ENCODE data around the gene ETV3.
A peak's percentile ranks its signal among the peaks of the same experiment; 100 is the strongest.
"Not testable (repeated sequence)": the region's sequence is repeated elsewhere in the genome, so short reads cannot be mapped to it uniquely, and the experiment has no call there.

The ETV3 gene

DNA sequence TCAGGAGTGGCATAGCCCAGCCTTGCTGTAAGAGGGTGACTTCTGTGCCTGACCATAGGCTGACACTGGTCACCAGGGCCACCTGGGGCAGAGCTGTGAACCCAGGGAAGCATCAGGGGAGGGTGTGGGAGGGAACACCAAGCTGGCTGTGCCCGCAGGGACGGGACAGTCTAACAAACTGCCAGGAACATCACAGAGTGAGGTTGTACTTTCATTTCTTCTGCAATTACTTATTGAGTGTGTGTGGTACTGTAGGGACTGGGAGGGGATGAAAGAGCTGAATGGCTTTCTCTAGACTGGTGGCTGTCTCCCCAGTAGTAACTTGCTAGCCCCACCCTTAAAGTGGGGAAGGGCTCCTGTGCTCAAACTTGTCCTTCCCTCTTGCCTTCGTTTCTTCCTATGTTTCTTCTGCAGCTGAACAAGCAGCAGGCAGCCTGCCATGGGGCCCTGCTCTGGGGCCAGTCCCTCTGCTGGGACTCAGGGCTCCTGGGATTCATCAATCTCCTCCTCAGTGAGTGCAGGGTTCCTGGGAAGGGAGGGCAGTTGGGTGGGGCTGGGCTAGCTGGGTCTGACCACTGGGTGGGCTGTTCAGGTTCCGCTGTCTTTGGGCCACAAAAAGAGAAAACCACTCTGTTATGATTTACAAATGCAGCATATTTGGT, 39.7 kb upstream of the ETV3 start:
- no peak overlapping the region for H3K4me3 ChIP-seq (ENCODE audit: low read depth, low read length)
- no peak for DNase-seq (ENCODE audit: low read depth)
- TF ChIP-seq, protein P1, sequence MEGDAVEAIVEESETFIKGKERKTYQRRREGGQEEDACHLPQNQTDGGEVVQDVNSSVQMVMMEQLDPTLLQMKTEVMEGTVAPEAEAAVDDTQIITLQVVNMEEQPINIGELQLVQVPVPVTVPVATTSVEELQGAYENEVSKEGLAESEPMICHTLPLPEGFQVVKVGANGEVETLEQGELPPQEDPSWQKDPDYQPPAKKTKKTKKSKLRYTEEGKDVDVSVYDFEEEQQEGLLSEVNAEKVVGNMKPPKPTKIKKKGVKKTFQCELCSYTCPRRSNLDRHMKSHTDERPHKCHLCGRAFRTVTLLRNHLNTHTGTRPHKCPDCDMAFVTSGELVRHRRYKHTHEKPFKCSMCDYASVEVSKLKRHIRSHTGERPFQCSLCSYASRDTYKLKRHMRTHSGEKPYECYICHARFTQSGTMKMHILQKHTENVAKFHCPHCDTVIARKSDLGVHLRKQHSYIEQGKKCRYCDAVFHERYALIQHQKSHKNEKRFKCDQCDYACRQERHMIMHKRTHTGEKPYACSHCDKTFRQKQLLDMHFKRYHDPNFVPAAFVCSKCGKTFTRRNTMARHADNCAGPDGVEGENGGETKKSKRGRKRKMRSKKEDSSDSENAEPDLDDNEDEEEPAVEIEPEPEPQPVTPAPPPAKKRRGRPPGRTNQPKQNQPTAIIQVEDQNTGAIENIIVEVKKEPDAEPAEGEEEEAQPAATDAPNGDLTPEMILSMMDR (IDR thresholded peaks at IDR 0.05; ENCODE audit: low read depth, low read length, missing control alignments) = no peak

DNA sequence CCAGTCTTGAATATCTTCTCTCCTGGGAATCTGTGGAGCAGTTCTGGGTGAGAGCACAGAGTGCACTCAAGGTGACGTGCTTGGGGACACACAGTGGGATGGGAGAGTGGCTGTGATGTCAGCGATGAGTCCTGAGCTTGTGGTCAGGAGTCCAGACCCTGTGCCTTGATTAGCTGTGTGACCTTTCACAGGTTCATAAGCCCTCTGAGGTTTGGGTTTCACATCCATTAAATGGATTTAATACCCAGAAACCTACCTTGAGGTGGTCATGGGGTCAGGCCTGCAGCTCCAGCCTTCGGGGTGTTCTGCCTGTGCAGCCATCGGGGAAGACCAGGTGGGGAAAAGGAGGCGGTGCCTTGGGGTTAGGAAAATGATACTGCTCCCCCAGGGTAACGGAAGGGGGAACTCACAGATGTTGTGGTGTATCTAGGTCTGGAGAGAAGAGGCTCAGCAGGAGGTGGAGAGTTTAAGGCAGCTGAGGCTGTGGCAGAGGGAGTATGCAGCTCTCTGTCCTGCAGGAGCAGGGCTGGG, 38.5 kb upstream of the ETV3 start:
- DNase-seq (ENCODE audit: low read depth) = no peak
- TF ChIP-seq, protein P1 (IDR thresholded peaks at IDR 0.05; ENCODE audit: low read depth, low read length, missing control alignments) = no peak
- H3K4me3 ChIP-seq (ENCODE audit: low read depth, low read length) = no peak overlapping the region

- no peak for DNase-seq (ENCODE audit: low read depth)
- no peak overlapping the region for H3K4me3 ChIP-seq (ENCODE audit: low read depth, low read length)
- TF ChIP-seq, protein P1 (IDR thresholded peaks at IDR 0.05; ENCODE audit: low read depth, low read length, missing control alignments) = no peak
Measured at GRCh38 chr1:157176016-157176415, 37.8 kb upstream of the ETV3 start.

DNA sequence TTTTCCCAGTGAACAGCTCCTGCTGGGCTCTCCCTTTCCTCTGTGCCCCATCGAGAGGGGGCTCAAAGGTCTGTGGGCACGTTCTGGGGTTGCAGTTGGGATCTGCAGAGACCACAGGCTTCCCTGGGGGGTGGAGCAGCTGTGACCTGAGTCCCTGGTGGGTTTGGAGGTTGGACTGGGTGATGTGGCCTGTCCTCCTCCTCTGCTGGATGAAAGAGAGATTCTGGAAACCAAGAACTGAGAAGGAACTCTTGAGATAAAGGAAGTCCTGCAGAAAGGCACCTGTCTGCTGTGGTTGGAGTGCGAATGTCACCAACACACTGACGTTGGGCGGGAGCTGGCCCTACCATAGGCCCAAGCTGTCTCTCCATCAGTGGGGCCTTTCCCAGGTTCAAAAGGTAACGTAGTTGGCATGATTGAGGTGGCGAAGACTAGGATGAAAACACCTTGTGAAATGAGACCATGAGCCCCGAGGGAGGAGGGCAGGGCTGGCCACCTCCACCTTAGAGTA, 35.8 kb upstream of the ETV3 start:
- no peak for DNase-seq (ENCODE audit: low read depth)
- TF ChIP-seq, protein P1 (IDR thresholded peaks at IDR 0.05; ENCODE audit: low read depth, low read length, missing control alignments) = no peak
- no peak overlapping the region for H3K4me3 ChIP-seq (ENCODE audit: low read depth, low read length)

- not testable (repeated sequence) for DNase-seq (ENCODE audit: low read depth); H3K4me3 ChIP-seq (ENCODE audit: low read depth, low read length)
Measured at GRCh38 chr1:157173241-157173640, 35.0 kb upstream of the ETV3 start.

DNA sequence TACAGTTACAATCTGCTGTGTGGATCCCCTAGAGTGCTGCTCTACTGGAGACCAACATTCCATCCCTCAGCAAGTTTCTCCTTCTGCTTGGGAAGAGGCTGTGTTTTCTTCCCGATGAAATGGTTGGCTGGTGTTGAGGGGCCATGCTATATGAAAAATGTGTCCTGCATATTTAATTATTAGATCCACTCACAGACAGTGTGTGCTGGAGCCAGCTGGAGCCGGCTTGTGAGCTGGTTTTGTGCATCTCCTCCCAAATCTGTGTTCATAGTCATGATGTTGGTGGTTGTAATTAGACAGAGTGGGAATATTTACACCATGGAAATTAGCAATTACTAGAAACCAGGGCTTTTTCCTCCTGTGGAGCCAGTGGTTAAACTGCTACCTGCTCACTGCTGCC, 34.4 kb upstream of the ETV3 start:
- not testable (repeated sequence) for DNase-seq (ENCODE audit: low read depth); H3K4me3 ChIP-seq (ENCODE audit: low read depth, low read length)

GRCh38 chr1:157171903-157172503, 33.8 kb upstream of the ETV3 start:
- H3K4me3 ChIP-seq (ENCODE audit: low read depth, low read length); DNase-seq (ENCODE audit: low read depth): not testable (repeated sequence)
- TF ChIP-seq, protein P1 (IDR thresholded peaks at IDR 0.05; ENCODE audit: low read depth, low read length, missing control alignments) = peak; percentile 42

All from GM12864 (cell line).